K562 (cell line): ENCODE measurements around the gene ITGAL. TPM values are rescaled to one million over a fixed set of nuclear protein-coding genes. Genes with fewer than 3 reads are reported as not detected.

Experiments
- BDP1 ChIP-seq: IDR thresholded peaks from 3 replicates; pipeline ENCODE4 v1.6.1; 2011; ENCODE audit not compliant: insufficient read length, insufficient read depth
- CBX1 ChIP-seq: sonication (generic); IDR thresholded peaks from 2 replicates; pipeline ENCODE4 v1.6.1; 2016; ENCODE audit warnings: antibody characterized with exemption, low read depth, mild to moderate bottlenecking
- GATAD2B ChIP-seq: fragments of 450-650 bp; IDR thresholded peaks from 2 replicates; pipeline ENCODE4 v1.6.1; 2017; ENCODE audit warnings: mild to moderate bottlenecking, borderline replicate concordance
- JUNB ChIP-seq: fragments of 450-650 bp; formaldehyde crosslinking; conservative IDR thresholded peaks from 2 replicates; pipeline ENCODE4 v1.4.0; 2020; ENCODE audit warnings: mild to moderate bottlenecking
- KLF16 ChIP-seq: IDR thresholded peaks from 2 replicates; pipeline ENCODE4 v1.6.1; 2016; ENCODE audit warnings: antibody characterized with exemption
- MBD2 ChIP-seq: sonication (generic); IDR thresholded peaks from 2 replicates; pipeline ENCODE4 v1.6.1; 2016; ENCODE audit warnings: low read depth, borderline replicate concordance
- MTF1 ChIP-seq: fragments of 250-450 bp; sonication (Bioruptor Pico); IDR thresholded peaks from 2 replicates; pipeline ENCODE4 v1.9.0; 2021; ENCODE audit warnings: moderate library complexity, mild to moderate bottlenecking, inconsistent platforms, borderline replicate concordance
- NFYB ChIP-seq: IDR thresholded peaks from 2 replicates; pipeline ENCODE4 v1.6.1; 2011; ENCODE audit warnings: mild to moderate bottlenecking, moderate library complexity; ENCODE audit not compliant: insufficient read length; ENCODE audit errors: extremely low read depth
- NR4A1 ChIP-seq, 2 experiments: fragments of 250-450 bp in 1 of 2; fragments of 450-650 bp in 1 of 2; sonication (Bioruptor Pico) in 1 of 2; IDR thresholded peaks; 2 replicates each; pipeline versions ENCODE4 v1.4.0 to v1.6.1; 2016 to 2020; ENCODE audit warnings: mild to moderate bottlenecking in 2 of 2, missing compliant biosample characterization in 1 of 2, missing genetic modification characterization in 1 of 2, moderate library complexity in 1 of 2
- SMAD1 ChIP-seq: fragments of 150-350 bp; IDR thresholded peaks from 2 replicates; pipeline ENCODE4 v1.6.1; 2014; ENCODE audit warnings: low read length, low read depth; ENCODE audit not compliant: partially characterized antibody
- SMAD3 ChIP-seq: fragments of 450-650 bp; formaldehyde crosslinking; conservative IDR thresholded peaks from 2 replicates; pipeline ENCODE4 v1.4.0; 2020; ENCODE audit warnings: mild to moderate bottlenecking
- SMARCA5 ChIP-seq: fragments of 450-650 bp; IDR thresholded peaks from 2 replicates; pipeline ENCODE4 v1.6.1; 2016
- SNRNP70 ChIP-seq: fragments of 200-400 bp; formaldehyde crosslinking; optimal IDR thresholded peaks from 2 replicates; pipeline ENCODE3; 2017; ENCODE audit warnings: low read depth, low read length
- SREBF1 ChIP-seq: fragments of 150-350 bp; IDR thresholded peaks from 2 replicates; pipeline ENCODE4 v1.6.1; 2014; ENCODE audit warnings: antibody characterized with exemption, low read depth, low read length, borderline replicate concordance
- ZNF197 ChIP-seq: fragments of 200-800 bp; sonication (Bioruptor generic); IDR thresholded peaks from 2 replicates; pipeline ENCODE4 v1.6.1; 2016; ENCODE audit warnings: low read depth, missing genetic modification characterization, missing compliant biosample characterization
- ZNF263 ChIP-seq: sonication (generic); formaldehyde crosslinking; IDR thresholded peaks from 2 replicates; pipeline ENCODE4 v1.8.0; 2022; ENCODE audit warnings: mild to moderate bottlenecking, missing genetic modification reagents, borderline replicate concordance
- ZNF408 ChIP-seq: fragments of 250-450 bp; sonication (Bioruptor Pico); IDR thresholded peaks from 2 replicates; pipeline ENCODE4 v1.4.0; 2020; ENCODE audit warnings: low read depth, mild to moderate bottlenecking, moderate library complexity
- ZNF644 ChIP-seq: fragments of 200-800 bp; sonication (Bioruptor generic); IDR thresholded peaks from 2 replicates; pipeline ENCODE4 v1.6.1; 2016; ENCODE audit warnings: low read depth, missing genetic modification characterization, missing compliant biosample characterization
- polyA plus RNA-seq, 8 experiments: library from polyadenylated mRNA; depleted of rRNA in 4 of 8; stranded (reverse) in 5 of 8; unstranded in 3 of 8; fragments of >200 nt; fragmentation: Nextera tagmentation in 2 of 8; fragmentation: Illumina TruSeq in 1 of 8; extraction: Ambion mirVana in 2 of 8; extraction: Trizol in 1 of 8; gene quantifications; 2 replicates each; pipeline versions ENCODE4 v1.2.1 to v1.2.3, GENCODE V29; 2011 to 2014; ENCODE audit warnings: inconsistent platforms in 1 of 8, missing spikeins in 1 of 8
- total RNA-seq, 7 experiments: library from RNA; depleted of rRNA in 6 of 7; stranded (reverse); fragments of >200 nt in 6 of 7; fragmentation: Illumina TruSeq in 2 of 7; extraction: Trizol in 2 of 7; gene quantifications; 2 replicates each; pipeline versions ENCODE4 v1.2.1 to v1.2.3, GENCODE V29; 2011 to 2021; ENCODE audit warnings: low replicate concordance in 1 of 7
- TF ChIP-seq, protein P1 (sequence below): fragments of 450-650 bp; IDR thresholded peaks from one replicate; pipeline ENCODE4 v1.6.1; 2018; ENCODE audit warnings: mild to moderate bottlenecking, moderate library complexity; ENCODE audit not compliant: partially characterized antibody
- TF ChIP-seq, protein P2 (sequence below), 2 experiments: fragments of 250-450 bp in 1 of 2; fragments of 450-650 bp in 1 of 2; sonication (Bioruptor Pico) in 1 of 2; IDR thresholded peaks; 2 replicates each; pipeline versions ENCODE4 v1.6.1 to v1.8.0; 2016 to 2021; ENCODE audit warnings: mild to moderate bottlenecking in 2 of 2, moderate library complexity in 2 of 2, missing compliant biosample characterization in 1 of 2, missing genetic modification characterization in 1 of 2
- TF ChIP-seq, protein P3 (sequence below): fragments of 450-650 bp; IDR thresholded peaks from 2 replicates; pipeline ENCODE4 v1.6.1; 2016; ENCODE audit warnings: antibody characterized with exemption
- TF ChIP-seq, protein P4 (sequence below): fragments of 150-350 bp; IDR thresholded peaks from 2 replicates; pipeline ENCODE4 v1.6.1; 2014; ENCODE audit warnings: low read depth, mild to moderate bottlenecking, low read length, borderline replicate concordance

ITGAL gene
- total and polyA plus RNA-seq, 9 of the 15 experiments (the other 6 are each of a cell fraction or from before 2014, with no cell fraction given), result 0.01 to 0.53 TPM; not detected in 7

DNA sequence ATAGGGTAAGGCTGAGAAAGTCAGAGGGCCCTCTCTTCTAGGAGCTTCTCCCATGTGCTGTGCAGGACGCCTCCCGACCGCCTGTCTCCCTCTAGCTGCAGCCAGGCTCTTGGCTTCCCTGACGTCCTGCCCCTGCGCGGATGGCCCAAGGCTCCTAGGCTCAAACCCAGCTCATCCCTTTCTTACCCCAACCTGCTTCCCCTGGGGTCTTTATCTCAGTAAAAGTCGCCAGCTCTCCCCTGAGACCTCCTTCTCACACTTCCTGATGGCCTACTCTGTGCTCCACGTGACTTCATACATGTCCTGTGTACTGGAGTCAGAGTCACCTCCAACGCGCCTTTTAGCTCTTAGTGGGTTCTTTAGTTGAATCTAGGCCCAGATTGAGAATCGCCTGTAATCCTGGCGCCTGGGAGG lies 63.2 kb downstream of the ITGAL start (continued):
- TF ChIP-seq, protein P1, sequence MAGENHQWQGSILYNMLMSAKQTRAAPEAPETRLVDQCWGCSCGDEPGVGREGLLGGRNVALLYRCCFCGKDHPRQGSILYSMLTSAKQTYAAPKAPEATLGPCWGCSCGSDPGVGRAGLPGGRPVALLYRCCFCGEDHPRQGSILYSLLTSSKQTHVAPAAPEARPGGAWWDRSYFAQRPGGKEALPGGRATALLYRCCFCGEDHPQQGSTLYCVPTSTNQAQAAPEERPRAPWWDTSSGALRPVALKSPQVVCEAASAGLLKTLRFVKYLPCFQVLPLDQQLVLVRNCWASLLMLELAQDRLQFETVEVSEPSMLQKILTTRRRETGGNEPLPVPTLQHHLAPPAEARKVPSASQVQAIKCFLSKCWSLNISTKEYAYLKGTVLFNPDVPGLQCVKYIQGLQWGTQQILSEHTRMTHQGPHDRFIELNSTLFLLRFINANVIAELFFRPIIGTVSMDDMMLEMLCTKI, result no peak
- TF ChIP-seq SREBF1 (0 out of 2 replicates have a peak, but pooled peaks have one; percentile 32), NR4A1 (CRISPR knock-in tag; IDR thresholded peaks at IDR 0.05) (no peak), NR4A1 (tag; IDR thresholded peaks at IDR 0.05) (no peak), SMARCA5 (no peak), ZNF408 (no peak), ZNF263 (peak; percentile 52; the same call in 1 of the 2 replicates), JUNB (no peak), BDP1 (no peak), CBX1 (no peak), ZNF197 (CRISPR knock-in tag) (no peak), KLF16 (no peak), GATAD2B (no peak), SMAD1 (peak; percentile 20), MBD2 (no peak), SNRNP70 (no peak), ZNF644 (no peak), NFYB (no peak), MTF1 (CRISPR knock-in tag) (no peak), SMAD3 (CRISPR knock-in tag) (no peak)
- TF ChIP-seq, protein P2, sequence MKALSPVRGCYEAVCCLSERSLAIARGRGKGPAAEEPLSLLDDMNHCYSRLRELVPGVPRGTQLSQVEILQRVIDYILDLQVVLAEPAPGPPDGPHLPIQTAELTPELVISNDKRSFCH (CRISPR knock-in tag; IDR thresholded peaks at IDR 0.05), result no peak
- TF ChIP-seq, protein P2 (tag; IDR thresholded peaks at IDR 0.05), result no peak
- TF ChIP-seq, protein P3, sequence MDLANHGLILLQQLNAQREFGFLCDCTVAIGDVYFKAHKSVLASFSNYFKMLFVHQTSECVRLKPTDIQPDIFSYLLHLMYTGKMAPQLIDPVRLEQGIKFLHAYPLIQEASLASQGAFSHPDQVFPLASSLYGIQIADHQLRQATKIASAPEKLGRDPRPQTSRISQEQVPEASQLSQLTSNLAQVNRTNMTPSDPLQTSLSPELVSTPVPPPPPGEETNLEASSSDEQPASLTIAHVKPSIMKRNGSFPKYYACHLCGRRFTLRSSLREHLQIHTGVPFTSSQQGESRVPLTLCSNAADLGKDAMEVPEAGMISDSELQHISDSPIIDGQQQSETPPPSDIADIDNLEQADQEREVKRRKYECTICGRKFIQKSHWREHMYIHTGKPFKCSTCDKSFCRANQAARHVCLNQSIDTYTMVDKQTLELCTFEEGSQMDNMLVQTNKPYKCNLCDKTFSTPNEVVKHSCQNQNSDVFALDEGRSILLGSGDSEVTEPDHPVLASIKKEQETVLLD, result no peak
- TF ChIP-seq, protein P4, sequence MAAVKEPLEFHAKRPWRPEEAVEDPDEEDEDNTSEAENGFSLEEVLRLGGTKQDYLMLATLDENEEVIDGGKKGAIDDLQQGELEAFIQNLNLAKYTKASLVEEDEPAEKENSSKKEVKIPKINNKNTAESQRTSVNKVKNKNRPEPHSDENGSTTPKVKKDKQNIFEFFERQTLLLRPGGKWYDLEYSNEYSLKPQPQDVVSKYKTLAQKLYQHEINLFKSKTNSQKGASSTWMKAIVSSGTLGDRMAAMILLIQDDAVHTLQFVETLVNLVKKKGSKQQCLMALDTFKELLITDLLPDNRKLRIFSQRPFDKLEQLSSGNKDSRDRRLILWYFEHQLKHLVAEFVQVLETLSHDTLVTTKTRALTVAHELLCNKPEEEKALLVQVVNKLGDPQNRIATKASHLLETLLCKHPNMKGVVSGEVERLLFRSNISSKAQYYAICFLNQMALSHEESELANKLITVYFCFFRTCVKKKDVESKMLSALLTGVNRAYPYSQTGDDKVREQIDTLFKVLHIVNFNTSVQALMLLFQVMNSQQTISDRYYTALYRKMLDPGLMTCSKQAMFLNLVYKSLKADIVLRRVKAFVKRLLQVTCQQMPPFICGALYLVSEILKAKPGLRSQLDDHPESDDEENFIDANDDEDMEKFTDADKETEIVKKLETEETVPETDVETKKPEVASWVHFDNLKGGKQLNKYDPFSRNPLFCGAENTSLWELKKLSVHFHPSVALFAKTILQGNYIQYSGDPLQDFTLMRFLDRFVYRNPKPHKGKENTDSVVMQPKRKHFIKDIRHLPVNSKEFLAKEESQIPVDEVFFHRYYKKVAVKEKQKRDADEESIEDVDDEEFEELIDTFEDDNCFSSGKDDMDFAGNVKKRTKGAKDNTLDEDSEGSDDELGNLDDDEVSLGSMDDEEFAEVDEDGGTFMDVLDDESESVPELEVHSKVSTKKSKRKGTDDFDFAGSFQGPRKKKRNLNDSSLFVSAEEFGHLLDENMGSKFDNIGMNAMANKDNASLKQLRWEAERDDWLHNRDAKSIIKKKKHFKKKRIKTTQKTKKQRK, result no peak
